Psoas muscle (tissue), 8 donors: ENCODE results near the gene TIMP2. TPM values are rescaled to one million over a fixed set of nuclear protein-coding genes. Genes with fewer than 3 reads are reported as not detected.
A peak's percentile ranks its signal among the peaks of the same experiment; 100 is the strongest.

Experiments used
- ATAC-seq, 4 donors: fragments of 200-7000 bp; cut with Tn5 transposase; one replicate each; pipeline ENCODE4 v1.9.1; 2020; ENCODE audit warnings: moderate library complexity in 3 of 4, mild to moderate bottlenecking in 2 of 4
- DNase-seq, 2 donors: peaks; one replicate each; pipeline ENCODE4 v3.0.0-alpha.2; 2020
- H3K27ac ChIP-seq: fragments of 200-600 bp; one replicate; pipeline ENCODE4 v1.8.0; 2022
- H3K27me3 ChIP-seq, 3 donors: fragments of 200-600 bp in 1 of 3; one replicate each; pipeline versions ENCODE4 v1.6.1 to v1.8.0; 2013 to 2022; ENCODE audit warnings: low read length in 2 of 3, mild to moderate bottlenecking in 2 of 3, moderate library complexity in 1 of 3; ENCODE audit not compliant: insufficient read depth in 3 of 3
- H3K36me3 ChIP-seq, 2 donors: fragments of 200-600 bp in 1 of 2; one replicate each; pipeline versions ENCODE4 v1.6.1 to v1.8.0; 2013 to 2022; ENCODE audit warnings: low read depth in 1 of 2, mild to moderate bottlenecking in 1 of 2, moderate library complexity in 1 of 2; ENCODE audit not compliant: insufficient read depth in 1 of 2
- H3K4me1 ChIP-seq: fragments of 200-600 bp; one replicate; pipeline ENCODE4 v1.8.0; 2022
- H3K4me3 ChIP-seq: fragments of 200-600 bp; one replicate; pipeline ENCODE4 v1.8.0; 2022; ENCODE audit warnings: mild to moderate bottlenecking
- H3K9me3 ChIP-seq: fragments of 200-600 bp; one replicate; pipeline ENCODE4 v1.8.0; 2022
- WGBS, 3 donors: extraction: QIAGEN DNeasy Blood & Tissue Kit; methylation state at CpG; one replicate each; pipeline versions ENCODE4 v1.1.6 to v1.1.7; 2013; 5-methylcytosine and 5-hydroxymethylcytosine counted together
- intact Hi-C, 2 donors: fragments of 100-400 bp; cut with DNase I; formaldehyde crosslinking; loops; one replicate each; pipeline versions ENCODE4 v1.11.0 to v1.14.2; 2022
- polyA plus RNA-seq, 3 donors: library from polyadenylated mRNA; stranded (reverse); fragments of 200-250 nt; gene quantifications; one replicate each; pipeline ENCODE4 v1.2.3, GENCODE V29; 2013
- total RNA-seq, 4 donors: library from RNA; stranded (reverse); fragmentation: NEBNext Ultra II Directional in 2 of 4; extraction: Animal tissue kit (Norgen Biotek cat#: 25700) in 2 of 4; gene quantifications; one replicate each; pipeline versions ENCODE4 v1.2.1 to v1.2.4, GENCODE V29; 2021 to 2023
- TF ChIP-seq, protein P1 (sequence below): fragments of 200-600 bp; IDR thresholded peaks from one replicate; pipeline ENCODE4 v1.8.0; 2022; ENCODE audit warnings: antibody characterized with exemption
- donor health status: healthy with polysubstance abuse.
- donor health status: DM: no; HTN: no; CAD: no; lungs with moderate emphysema.
- donor health status: Bipolar disorder and iron deficiency.
- donor health status: healthy.
- donor health status: DM: yes; HTN: yes; CAD: no.
- donor health status: DM: no; HTN: no; CAD: no.
- donor health status: DM: no; HTN: no; CAD: no.
- donor health status: DM: yes; HTN: yes; CAD: no.

TIMP2 gene
- total and polyA plus RNA-seq, 7 donors = 10.3 to 53.6 (median 18.5) TPM

DNA sequence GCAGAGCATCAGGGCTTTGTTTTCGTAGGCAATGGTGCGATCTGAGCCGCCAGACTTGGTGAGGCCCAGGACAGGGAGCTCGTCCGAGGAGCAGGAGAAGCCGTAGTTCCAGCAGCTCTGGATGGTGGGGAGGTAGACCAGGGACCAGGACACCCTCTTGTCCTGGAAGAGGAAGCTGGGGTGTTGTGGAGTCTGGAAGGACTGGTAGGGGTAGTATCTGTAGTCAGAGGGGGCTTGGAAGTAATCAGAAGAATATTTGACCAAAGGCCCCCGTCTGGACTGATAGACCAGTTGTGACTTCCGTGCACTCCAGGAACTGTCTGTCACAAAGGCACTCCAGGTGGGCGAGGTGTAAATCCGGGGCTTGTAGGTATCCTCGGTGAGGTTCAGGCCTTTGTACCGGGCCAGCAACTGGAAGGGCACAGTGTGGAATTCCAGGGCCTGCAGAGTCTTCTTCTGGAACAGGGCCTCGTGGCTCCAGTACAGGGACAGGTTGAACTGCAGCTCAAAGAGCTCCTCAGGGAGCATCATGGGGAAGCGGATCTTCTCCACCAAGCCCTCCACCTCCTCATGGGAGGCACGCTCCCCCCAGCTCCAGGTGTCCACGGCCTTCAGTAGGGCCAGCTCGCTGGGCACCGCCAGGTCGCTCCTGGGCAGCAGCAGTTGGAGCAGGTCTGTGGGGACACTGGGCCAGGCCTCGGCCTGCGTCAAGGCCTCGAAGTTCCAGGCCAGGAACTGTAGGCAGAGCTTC is 46.7 kb upstream of the TIMP2 start:
- Histone ChIP-seq H3K4me3 (no peak overlapping the region), H3K36me3 (no peaks in the 10 kb centered on the region), H3K9me3 (no peaks in the 10 kb centered on the region), H3K27ac (no peak overlapping the region), H3K27me3 (no peaks in the 10 kb centered on the region), H3K4me1 (peaks cover 15% of the 10 kb centered on the region)
- DNase-seq (no peak), ATAC-seq (no peak)
- WGBS, 3 donors = 74 to 82% (median 78%) methylated on average over 22 of the region's 22 CpGs
- intact Hi-C loops = loop anchor here (1.0 to 10.0 kb wide), 3 partner anchors 106 to 477 kb away; no protein-coding TSS in a partner anchor
- TF ChIP-seq, protein P1, sequence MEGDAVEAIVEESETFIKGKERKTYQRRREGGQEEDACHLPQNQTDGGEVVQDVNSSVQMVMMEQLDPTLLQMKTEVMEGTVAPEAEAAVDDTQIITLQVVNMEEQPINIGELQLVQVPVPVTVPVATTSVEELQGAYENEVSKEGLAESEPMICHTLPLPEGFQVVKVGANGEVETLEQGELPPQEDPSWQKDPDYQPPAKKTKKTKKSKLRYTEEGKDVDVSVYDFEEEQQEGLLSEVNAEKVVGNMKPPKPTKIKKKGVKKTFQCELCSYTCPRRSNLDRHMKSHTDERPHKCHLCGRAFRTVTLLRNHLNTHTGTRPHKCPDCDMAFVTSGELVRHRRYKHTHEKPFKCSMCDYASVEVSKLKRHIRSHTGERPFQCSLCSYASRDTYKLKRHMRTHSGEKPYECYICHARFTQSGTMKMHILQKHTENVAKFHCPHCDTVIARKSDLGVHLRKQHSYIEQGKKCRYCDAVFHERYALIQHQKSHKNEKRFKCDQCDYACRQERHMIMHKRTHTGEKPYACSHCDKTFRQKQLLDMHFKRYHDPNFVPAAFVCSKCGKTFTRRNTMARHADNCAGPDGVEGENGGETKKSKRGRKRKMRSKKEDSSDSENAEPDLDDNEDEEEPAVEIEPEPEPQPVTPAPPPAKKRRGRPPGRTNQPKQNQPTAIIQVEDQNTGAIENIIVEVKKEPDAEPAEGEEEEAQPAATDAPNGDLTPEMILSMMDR = no peak

- ATAC-seq (peak; percentile 56 to 69 (median 62)), DNase-seq (peak; percentile 79 to 89)
- H3K36me3 ChIP-seq = no peaks in the 10 kb centered on the region
- no peak overlapping the region for H3K4me3 ChIP-seq
- H3K27ac ChIP-seq = no peak overlapping the region
- TF ChIP-seq, protein P1 = peak; percentile 86
- peaks cover 15% of the 10 kb centered on the region for H3K4me1 ChIP-seq
- H3K9me3 ChIP-seq = no peaks in the 10 kb centered on the region
- WGBS, 3 donors = 36 to 43% (median 39%) methylated on average over 33 of the region's 33 CpGs
- intact Hi-C loops = loop anchor here (1.0 to 10.0 kb wide), 2 partner anchors 105 to 476 kb away; no protein-coding TSS in a partner anchor
- no peaks in the 10 kb centered on the region for H3K27me3 ChIP-seq
These were observed 45.9 kb upstream of the TIMP2 start for GRCh38 chr17:78970834-78971755.

- H3K36me3 ChIP-seq = no peaks in the 10 kb centered on the region
- 82 to 86% (median 85%) methylated on average over 9 of the region's 9 CpGs for whole genome bisulfite sequencing, 3 donors
- TF ChIP-seq, protein P1 = no peak
These were observed 44.7 kb upstream of the TIMP2 start for GRCh38 chr17:78969865-78970264.

GRCh38 chr17:78967782-78968362 is 42.7 kb upstream of the TIMP2 start:
- DNase-seq (no peak), ATAC-seq (no peak)
- H3K9me3 ChIP-seq = no peaks in the 10 kb centered on the region
- 93 to 96% (median 94%) methylated on average over 20 to 21 of the region's 21 CpGs for WGBS, 3 donors
- intact Hi-C loops = no loop called here
- H3K27ac ChIP-seq = no peak overlapping the region
- no peaks in the 10 kb centered on the region for H3K27me3 ChIP-seq
- TF ChIP-seq, protein P1 = no peak
- H3K4me1 ChIP-seq = no peaks in the 10 kb centered on the region
- H3K4me3 ChIP-seq = no peak overlapping the region
- no peaks in the 10 kb centered on the region for H3K36me3 ChIP-seq

More at GRCh38 chr17:78969865-78970264, 44.7 kb upstream of the TIMP2 start:
- DNase-seq (no peak), ATAC-seq (no peak)
- Histone ChIP-seq H3K27me3 (no peaks in the 10 kb centered on the region), H3K4me1 (peaks cover 4% of the 10 kb centered on the region), H3K9me3 (no peaks in the 10 kb centered on the region), H3K4me3 (no peak overlapping the region), H3K27ac (no peak overlapping the region)
- intact Hi-C loops = loop anchor here in 1 of 2 donors (10.0 kb wide), 1 partner anchor 475 kb away; no protein-coding TSS in a partner anchor
